NCI-H526 treated with DMSO at 0.1 percent for 48 hours (cell line): ENCODE data around the gene LSM14A.
"Not testable (repeated sequence)": the region's sequence is repeated elsewhere in the genome, so short reads cannot be mapped to it uniquely, and the experiment has no call there.

ENCODE experiments used
- DNase-seq: peaks from one replicate; lab custom pipeline; 2025; lab: John Stamatoyannopoulos, UW

LSM14A gene

GRCh38 chr19:34158966-34159365, 13.3 kb upstream of the LSM14A start:
- DNase-seq: not testable (repeated sequence)

- DNase-seq: not testable (repeated sequence)
These were observed 12.8 kb upstream of the LSM14A start for GRCh38 chr19:34159541-34159940.

- not testable (repeated sequence) for DNase-seq
These were observed 10.4 kb upstream of the LSM14A start for GRCh38 chr19:34161902-34162301.

- no peak for DNase-seq
These were observed 7.0 kb upstream of the LSM14A start for GRCh38 chr19:34165295-34165738.

GRCh38 chr19:34169475-34170199, 2.7 kb upstream of the LSM14A start:
- DNase-seq: not testable (repeated sequence)

GRCh38 chr19:34171539-34171876, 796 bp upstream of the LSM14A start:
- DNase-seq: no peak

GRCh38 chr19:34172661-34173192, 423 bp downstream of the LSM14A start:
- peak; percentile 81 for DNase-seq

- peak; percentile 49 for DNase-seq
These were observed 1.1 kb downstream of the LSM14A start for GRCh38 chr19:34173193-34173956.

GRCh38 chr19:34175173-34175572, 2.9 kb downstream of the LSM14A start:
- DNase-seq: not testable (repeated sequence)

GRCh38 chr19:34176581-34176980, 4.3 kb downstream of the LSM14A start:
- DNase-seq: no peak

- no peak for DNase-seq
These were observed 5.9 kb downstream of the LSM14A start for GRCh38 chr19:34178274-34178610.

GRCh38 chr19:34179066-34179465, 6.8 kb downstream of the LSM14A start:
- DNase-seq: no peak

GRCh38 chr19:34180273-34180672, 8.0 kb downstream of the LSM14A start:
- DNase-seq: no peak

- no peak for DNase-seq
These were observed 8.4 kb downstream of the LSM14A start for GRCh38 chr19:34180709-34181108.

- DNase-seq: no peak
These were observed 9.0 kb downstream of the LSM14A start for GRCh38 chr19:34181111-34181864.

GRCh38 chr19:34182125-34182524, 9.8 kb downstream of the LSM14A start:
- DNase-seq: no peak

GRCh38 chr19:34184880-34185491, 12.7 kb downstream of the LSM14A start:
- DNase-seq: no peak

- no peak for DNase-seq
These were observed 13.9 kb downstream of the LSM14A start for GRCh38 chr19:34186205-34186604.

- no peak for DNase-seq
These were observed 14.7 kb downstream of the LSM14A start for GRCh38 chr19:34187011-34187410.

- no peak for DNase-seq
These were observed 16.1 kb downstream of the LSM14A start for GRCh38 chr19:34188408-34188807.

- DNase-seq: no peak
These were observed 17.1 kb downstream of the LSM14A start for GRCh38 chr19:34189199-34189916.
